GM19372 (cell line): Measurements from ENCODE around the gene GPATCH8.

ENCODE experiments used
- ATAC-seq: cut with Tn5 transposase; IDR thresholded peaks from one replicate; pipeline ENCODE4 v1.9.1; 2021; ENCODE audit warnings: mild to moderate bottlenecking, low read depth, moderate library complexity; ENCODE audit not compliant: unreplicated experiment

GPATCH8 gene

GRCh38 chr17:44465276-44465675, 37.9 kb downstream of the GPATCH8 start:
- no peak for ATAC-seq

GRCh38 chr17:44464037-44464436, 39.2 kb downstream of the GPATCH8 start:
- ATAC-seq, result no peak

GRCh38 chr17:44451832-44452231, 51.4 kb downstream of the GPATCH8 start:
- ATAC-seq, result no peak

GRCh38 chr17:44451016-44451627, 52.1 kb downstream of the GPATCH8 start:
- no peak for ATAC-seq

- ATAC-seq, result no peak
Measured at GRCh38 chr17:44448412-44448811, 54.8 kb downstream of the GPATCH8 start.

- no peak for ATAC-seq
Measured at GRCh38 chr17:44444735-44445105, 58.5 kb downstream of the GPATCH8 start.

- ATAC-seq, result no peak
Measured at GRCh38 chr17:44442806-44443205, 60.4 kb downstream of the GPATCH8 start.

GRCh38 chr17:44439168-44439567, 64.0 kb downstream of the GPATCH8 start:
- ATAC-seq, result no peak

GRCh38 chr17:44438636-44439035, 64.6 kb downstream of the GPATCH8 start:
- ATAC-seq, result no peak

GRCh38 chr17:44436336-44436735, 66.9 kb downstream of the GPATCH8 start:
- no peak for ATAC-seq

- no peak for ATAC-seq
Measured at GRCh38 chr17:44432254-44433157, 70.7 kb downstream of the GPATCH8 start.

- no peak for ATAC-seq
Measured at GRCh38 chr17:44424828-44425461, 78.3 kb downstream of the GPATCH8 start.

GRCh38 chr17:44417553-44417952, 85.7 kb downstream of the GPATCH8 start:
- ATAC-seq, result no peak

- ATAC-seq, result no peak
Measured at GRCh38 chr17:44416558-44417289, 86.5 kb downstream of the GPATCH8 start.

GRCh38 chr17:44414394-44415155, 88.6 kb downstream of the GPATCH8 start:
- no peak for ATAC-seq

GRCh38 chr17:44409309-44410028, 93.7 kb downstream of the GPATCH8 start:
- ATAC-seq, result no peak

GRCh38 chr17:44408786-44409185, 94.4 kb downstream of the GPATCH8 start:
- ATAC-seq, result no peak

- no peak for ATAC-seq
Measured at GRCh38 chr17:44402564-44403172, 100.5 kb downstream of the GPATCH8 start.

GRCh38 chr17:44400226-44400847, 102.9 kb downstream of the GPATCH8 start:
- no peak for ATAC-seq
